HepG2 (cell line): ENCODE data around the gene DDI2. TPM values are rescaled to one million over a fixed set of nuclear protein-coding genes. Genes with fewer than 3 reads are reported as not detected.
A peak's percentile ranks its signal among the peaks of the same experiment; 100 is the strongest.

ENCODE experiments used
- AHR ChIP-seq: IDR thresholded peaks from 2 replicates; pipeline ENCODE4 v1.6.1; 2018; ENCODE audit warnings: missing genetic modification reagents, missing compliant biosample characterization
- ARID4A ChIP-seq: sonication (generic); formaldehyde crosslinking; IDR thresholded peaks from 2 replicates; pipeline ENCODE4 v1.5.0; 2020; ENCODE audit warnings: mild to moderate bottlenecking, missing genetic modification reagents, borderline replicate concordance
- BCL3 ChIP-seq: sonication (generic); formaldehyde crosslinking; IDR thresholded peaks from 2 replicates; pipeline ENCODE4 v1.5.1; 2020; ENCODE audit warnings: mild to moderate bottlenecking, missing genetic modification reagents, moderate library complexity
- FOXO1 ChIP-seq: sonication (generic); formaldehyde crosslinking; IDR thresholded peaks from 2 replicates; pipeline ENCODE4 v1.4.0; 2020; ENCODE audit warnings: missing genetic modification reagents
- GATAD1 ChIP-seq: IDR thresholded peaks from 2 replicates; pipeline ENCODE4 v1.6.1; 2016; ENCODE audit warnings: missing genetic modification reagents, missing compliant biosample characterization
- HDAC1 ChIP-seq: sonication (generic); formaldehyde crosslinking; IDR thresholded peaks from 2 replicates; pipeline ENCODE4 v1.5.1; 2020; ENCODE audit warnings: mild to moderate bottlenecking, missing genetic modification reagents
- MAX ChIP-seq: IDR thresholded peaks from 2 replicates; pipeline ENCODE4 v1.6.1; 2012; ENCODE audit warnings: inconsistent platforms
- MTF2 ChIP-seq: sonication (generic); formaldehyde crosslinking; IDR thresholded peaks from 2 replicates; pipeline ENCODE4 v1.5.0; 2020; ENCODE audit warnings: missing genetic modification reagents, borderline replicate concordance
- NAIF1 ChIP-seq: sonication (generic); formaldehyde crosslinking; IDR thresholded peaks from 2 replicates; pipeline ENCODE4 v1.5.0; 2020; ENCODE audit warnings: mild to moderate bottlenecking, missing genetic modification reagents, borderline replicate concordance
- NR2C2 ChIP-seq: sonication (generic); formaldehyde crosslinking; IDR thresholded peaks from 2 replicates; pipeline ENCODE4 v1.4.0; 2020; ENCODE audit warnings: missing genetic modification reagents, mild to moderate bottlenecking, moderate library complexity, borderline replicate concordance
- NR2F2 ChIP-seq: IDR thresholded peaks from 2 replicates; pipeline ENCODE4 v1.6.1; 2012; ENCODE audit warnings: low read depth, inconsistent platforms, borderline replicate concordance
- ONECUT2 ChIP-seq: sonication (generic); formaldehyde crosslinking; IDR thresholded peaks from 2 replicates; pipeline ENCODE4 v1.4.0; 2020; ENCODE audit warnings: missing genetic modification reagents
- PLRG1 ChIP-seq: fragments of 450-650 bp; conservative IDR thresholded peaks from 2 replicates; pipeline ENCODE4 v1.6.1; 2016
- SP2 ChIP-seq: sonication (generic); formaldehyde crosslinking; IDR thresholded peaks from 2 replicates; pipeline ENCODE4 v1.5.1; 2020; ENCODE audit warnings: mild to moderate bottlenecking, missing genetic modification reagents
- SP5 ChIP-seq: IDR thresholded peaks from 2 replicates; pipeline ENCODE4 v1.6.1; 2016; ENCODE audit warnings: low read depth, borderline replicate concordance
- SSRP1 ChIP-seq: IDR thresholded peaks from 2 replicates; pipeline ENCODE4 v1.6.1; 2016; ENCODE audit warnings: control low read depth
- TEF ChIP-seq: sonication (generic); formaldehyde crosslinking; IDR thresholded peaks from 2 replicates; pipeline ENCODE4 v1.5.0; 2020; ENCODE audit warnings: missing genetic modification reagents
- YY1 ChIP-seq: IDR thresholded peaks from 2 replicates; pipeline ENCODE4 v1.6.1; 2011; ENCODE audit warnings: low read length, low read depth, moderate library complexity, mild to moderate bottlenecking; ENCODE audit not compliant: insufficient read depth, insufficient replicate concordance
- ZBTB34 ChIP-seq: sonication (generic); formaldehyde crosslinking; IDR thresholded peaks from 2 replicates; pipeline ENCODE4 v1.8.0; 2022; ENCODE audit warnings: mild to moderate bottlenecking, missing genetic modification reagents
- ZNF557 ChIP-seq: sonication (generic); formaldehyde crosslinking; IDR thresholded peaks from 2 replicates; pipeline ENCODE4 v1.4.0; 2020; ENCODE audit warnings: missing genetic modification reagents
- ZNF572 ChIP-seq: sonication (generic); formaldehyde crosslinking; IDR thresholded peaks from 2 replicates; pipeline ENCODE4 v1.5.1; 2020; ENCODE audit warnings: mild to moderate bottlenecking, missing genetic modification reagents
- ZNF605 ChIP-seq: sonication (generic); formaldehyde crosslinking; IDR thresholded peaks from 2 replicates; pipeline ENCODE4 v1.8.0; 2022; ENCODE audit warnings: mild to moderate bottlenecking, missing genetic modification reagents
- ZNF784 ChIP-seq: sonication (generic); formaldehyde crosslinking; IDR thresholded peaks from 2 replicates; pipeline ENCODE4 v1.5.1; 2020; ENCODE audit warnings: missing genetic modification reagents, mild to moderate bottlenecking, borderline replicate concordance
- polyA plus RNA-seq, 8 experiments: library from polyadenylated mRNA; depleted of rRNA in 3 of 8; stranded (reverse) in 7 of 8; unstranded in 1 of 8; fragments of >200 nt; fragmentation: Illumina TruSeq in 4 of 8; extraction: Trizol in 4 of 8; gene quantifications; 2 replicates each; pipeline versions ENCODE4 v1.2.1 to v1.2.3, GENCODE V29; 2011 to 2016; ENCODE audit warnings: low read depth in 4 of 8, missing spikeins in 1 of 8, mixed read lengths in 1 of 8; ENCODE audit not compliant: insufficient read depth in 1 of 8
- total RNA-seq, 5 experiments: library from RNA; depleted of rRNA; stranded (reverse); fragments of >200 nt; fragmentation: Illumina TruSeq; extraction: Trizol; gene quantifications; 2 replicates each; pipeline ENCODE4 v1.2.3, GENCODE V29; 2016; ENCODE audit warnings: low read depth in 1 of 5

DDI2 gene
- total and polyA plus RNA-seq, 2 of the 13 experiments (the other 11 are each of a cell fraction or from before 2014, with no cell fraction given): 8.5 to 25.7 TPM

GRCh38 chr1:15610167-15610566 is 7.1 kb upstream of the DDI2 start (continued):
- TF ChIP-seq ARID4A (CRISPR knock-in tag): no peak
- TF ChIP-seq ZNF784 (CRISPR knock-in tag): no peak
- peak; percentile 34; the same call in 1 of the 2 replicates for TF ChIP-seq FOXO1 (CRISPR knock-in tag)
- no peak for TF ChIP-seq GATAD1 (CRISPR knock-in tag)
- TF ChIP-seq ZNF605 (CRISPR knock-in tag): no peak
- TF ChIP-seq MTF2 (CRISPR knock-in tag): no peak
- TF ChIP-seq YY1: no peak
- TF ChIP-seq AHR (CRISPR knock-in tag): no peak
- no peak for TF ChIP-seq NR2C2 (CRISPR knock-in tag)
- no peak for TF ChIP-seq SSRP1 (CRISPR knock-in tag)
- TF ChIP-seq ZBTB34 (CRISPR knock-in tag): no peak
- TF ChIP-seq ZNF572 (CRISPR knock-in tag): no peak
- TF ChIP-seq BCL3 (CRISPR knock-in tag): no peak
- TF ChIP-seq MAX: no peak
- TF ChIP-seq ZNF557 (CRISPR knock-in tag): no peak
- TF ChIP-seq SP5 (CRISPR knock-in tag): peak; percentile 79
- TF ChIP-seq TEF (CRISPR knock-in tag): no peak
- TF ChIP-seq NR2F2: no peak; the same call in 1 of the 2 replicates
- no peak for TF ChIP-seq SP2 (CRISPR knock-in tag)
- no peak for TF ChIP-seq ONECUT2
- TF ChIP-seq HDAC1 (CRISPR knock-in tag): no peak
- TF ChIP-seq PLRG1: no peak
- TF ChIP-seq NAIF1 (CRISPR knock-in tag): no peak
